HG03060 (cell line): ENCODE results near the gene CKAP4.

Experiments used
- ATAC-seq: cut with Tn5 transposase; IDR thresholded peaks from one replicate; pipeline ENCODE4 v1.9.1; 2021; ENCODE audit warnings: low read depth, moderate number of reproducible peaks; ENCODE audit not compliant: unreplicated experiment

CKAP4 gene

DNA sequence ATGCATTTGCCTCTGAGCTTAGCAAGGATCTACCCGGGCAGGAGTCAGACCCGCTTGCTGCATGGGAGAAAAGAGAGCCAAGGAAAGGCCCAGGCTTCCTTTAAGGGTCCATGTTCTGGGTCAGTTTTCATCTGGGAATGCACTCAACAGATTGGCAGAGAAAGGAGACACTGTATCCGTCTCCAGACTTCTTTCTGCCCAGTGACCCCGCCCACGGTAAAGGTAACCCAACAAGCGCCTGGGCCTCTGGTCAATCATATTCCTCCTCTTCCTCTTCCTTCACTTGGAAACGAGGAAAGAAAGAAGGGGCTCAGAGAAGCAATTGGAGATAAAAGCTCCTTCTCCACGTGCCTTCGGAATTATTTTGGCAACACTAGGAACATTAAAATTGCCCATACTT lies 27.6 kb upstream of the CKAP4 start:
- ATAC-seq: no peak

DNA sequence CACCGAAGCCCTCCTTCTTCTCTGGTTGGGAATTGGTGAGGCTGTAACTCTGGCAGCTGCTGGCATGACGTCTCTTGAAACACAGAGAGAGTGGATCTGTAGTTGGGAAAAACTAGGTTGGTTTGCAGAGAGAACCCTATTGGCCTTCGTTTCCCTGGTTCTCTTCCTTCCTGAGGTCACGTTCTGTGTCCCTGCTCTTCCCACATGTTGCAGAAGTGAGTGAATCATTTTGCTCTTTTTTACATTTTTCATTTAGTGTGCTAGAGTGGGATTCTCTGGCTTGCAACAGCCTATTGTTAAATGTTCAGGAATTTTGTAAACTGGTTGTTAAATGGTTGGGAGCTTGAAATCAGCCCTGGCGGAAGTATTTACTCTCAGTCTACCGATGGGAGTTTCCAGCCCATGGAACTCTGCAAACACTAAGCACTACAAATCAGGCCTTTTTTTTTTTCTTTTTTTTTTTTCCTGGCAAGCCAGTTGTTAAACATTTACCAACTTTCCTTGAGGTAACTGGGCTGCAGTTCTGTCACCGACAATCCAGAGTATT lies 26.8 kb upstream of the CKAP4 start:
- no peak for ATAC-seq

DNA sequence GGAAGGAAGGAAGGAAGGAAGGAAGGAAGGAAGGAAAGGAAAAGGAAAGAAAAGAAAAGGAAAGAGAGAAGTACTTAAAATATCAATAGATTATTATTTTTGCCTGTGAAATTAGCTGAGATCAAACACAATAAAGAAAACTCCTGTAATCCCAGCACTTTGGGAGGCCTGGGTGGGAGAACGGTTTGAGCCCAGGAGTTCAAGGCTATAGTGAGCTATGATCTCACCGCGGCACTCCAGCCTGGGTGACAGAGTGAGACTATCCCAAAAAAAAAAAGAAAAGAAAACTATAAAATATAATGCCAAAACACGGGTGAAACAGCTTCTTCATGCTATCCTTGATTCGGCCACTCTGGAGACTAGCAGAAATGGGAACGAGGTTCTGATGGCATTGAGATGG lies 26.2 kb upstream of the CKAP4 start:
- no peak for ATAC-seq

DNA sequence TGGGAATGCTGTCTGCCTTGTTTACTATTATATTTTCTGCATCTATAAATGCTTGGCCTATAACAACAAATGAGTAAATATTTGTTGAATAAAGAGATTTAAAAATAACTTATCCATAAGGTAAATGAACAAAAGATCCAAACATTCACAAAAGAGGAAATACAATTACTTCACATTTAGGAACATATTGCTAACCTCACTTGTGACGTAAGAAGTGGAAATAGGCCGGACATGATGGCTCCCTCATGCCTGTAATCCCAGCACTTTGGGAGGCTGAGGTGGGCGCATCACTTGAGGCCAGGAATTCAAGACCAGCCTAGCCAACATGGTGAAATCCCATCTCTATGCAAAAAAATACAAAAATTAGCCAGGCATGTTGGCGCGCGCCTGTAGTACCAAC lies 25.7 kb upstream of the CKAP4 start:
- ATAC-seq: no peak

DNA sequence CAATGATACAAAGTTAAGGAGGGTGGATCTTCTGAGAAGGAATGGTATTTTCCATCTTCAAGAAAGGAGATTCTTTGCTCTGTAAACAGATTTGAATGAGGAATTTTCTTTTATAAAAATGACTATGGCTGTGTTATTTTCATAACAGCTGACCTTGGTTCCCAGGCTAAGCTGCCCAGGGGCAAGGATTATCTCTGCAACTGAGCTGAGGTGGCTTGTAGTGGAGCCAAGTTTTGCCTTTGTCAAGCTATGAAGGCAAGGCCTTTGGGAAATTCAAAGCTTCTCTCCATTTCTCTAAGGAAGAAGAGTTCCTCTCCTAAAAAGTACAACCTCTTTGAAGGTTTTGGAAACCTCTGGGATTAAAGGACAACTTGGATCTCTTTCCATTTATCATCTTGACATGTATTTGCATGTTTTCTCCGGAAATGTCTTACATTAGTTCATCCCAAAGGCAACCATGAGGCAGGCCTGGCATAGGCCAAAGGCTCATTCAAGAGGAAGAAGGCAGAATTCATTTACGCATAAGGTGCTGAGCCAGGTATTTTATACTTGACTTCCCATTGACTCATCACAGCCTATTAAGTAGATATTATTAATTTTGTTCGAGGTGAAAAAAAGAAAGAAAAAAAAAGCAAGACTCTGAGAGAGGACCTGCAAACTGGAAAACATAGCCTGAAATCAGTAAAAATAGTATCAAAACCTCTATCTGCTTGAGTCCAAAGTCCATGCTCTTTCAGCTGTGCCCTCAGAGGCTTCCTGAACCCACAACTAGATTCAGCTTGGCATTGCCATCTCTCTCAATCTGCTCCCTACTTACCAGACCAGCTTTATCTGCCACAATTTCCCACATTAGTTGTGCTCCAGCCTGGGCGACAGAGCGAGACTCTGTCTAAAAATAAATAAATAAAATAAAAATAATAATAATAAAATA lies 24.0 kb upstream of the CKAP4 start:
- ATAC-seq: no peak

DNA sequence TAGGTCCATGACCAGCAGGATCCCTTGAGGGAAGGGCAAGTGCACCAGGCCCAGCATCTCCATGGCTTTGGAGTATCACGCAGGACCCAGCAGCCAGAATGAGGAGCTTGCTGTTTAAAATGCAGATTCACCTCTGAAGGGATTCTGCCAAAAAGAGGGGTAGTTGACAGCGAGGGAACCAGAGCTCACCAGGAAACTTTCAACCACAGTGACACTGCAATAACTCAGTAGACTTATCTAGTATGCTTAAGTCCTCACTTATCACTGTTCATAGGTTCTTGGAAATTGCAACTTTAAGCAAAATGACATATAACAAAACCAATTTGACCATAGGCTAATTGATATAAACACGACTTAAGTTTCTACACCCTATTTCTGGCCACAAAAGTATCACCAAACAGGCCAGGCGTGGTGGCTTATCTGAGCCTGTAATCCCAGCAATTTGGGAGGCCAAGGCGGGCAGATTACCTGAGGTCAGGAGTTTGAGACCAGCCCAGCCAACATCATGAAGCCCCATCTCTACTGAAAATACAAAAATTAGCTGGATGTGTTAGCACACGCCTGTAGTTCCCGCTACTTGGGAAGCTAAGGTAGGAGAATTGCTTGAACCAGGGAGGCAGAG lies 21.4 kb upstream of the CKAP4 start:
- no peak for ATAC-seq

DNA sequence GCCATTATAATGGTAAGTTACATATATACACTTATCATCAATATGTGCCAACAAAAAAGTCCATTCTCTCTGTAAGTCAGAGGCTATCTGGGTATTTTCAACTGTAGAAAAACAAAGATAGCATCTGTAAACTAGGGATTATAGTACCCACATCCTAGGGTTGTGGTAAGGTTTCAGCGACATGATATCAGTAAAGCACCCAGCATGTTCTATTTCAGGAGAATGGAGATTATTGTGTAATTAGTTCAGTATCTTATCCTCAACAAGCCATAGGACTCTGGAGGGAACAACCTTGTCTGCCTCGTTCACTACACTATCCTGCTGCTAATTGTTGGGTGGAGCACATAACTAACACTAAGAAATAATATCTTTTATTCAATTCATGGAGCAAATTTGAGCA lies 19.7 kb upstream of the CKAP4 start:
- ATAC-seq: no peak

DNA sequence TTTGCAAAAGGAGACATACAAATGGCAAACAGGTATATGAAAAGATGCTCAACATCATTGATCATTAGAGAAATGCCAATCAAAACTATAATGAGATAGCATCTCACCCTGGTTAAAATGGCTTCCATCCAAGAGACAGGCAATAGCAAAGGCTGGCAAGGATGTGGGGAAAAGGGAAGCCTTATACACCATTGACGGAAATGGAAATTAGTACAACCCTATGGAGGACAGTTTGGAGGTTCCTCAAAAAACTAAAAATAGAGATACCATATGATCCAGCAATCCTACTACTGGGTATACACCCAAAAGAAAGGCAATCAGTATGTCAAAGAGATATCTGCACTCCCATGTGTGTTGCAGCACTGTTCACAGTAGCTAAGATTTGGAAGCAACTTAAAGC lies 17.3 kb upstream of the CKAP4 start:
- no peak for ATAC-seq

DNA sequence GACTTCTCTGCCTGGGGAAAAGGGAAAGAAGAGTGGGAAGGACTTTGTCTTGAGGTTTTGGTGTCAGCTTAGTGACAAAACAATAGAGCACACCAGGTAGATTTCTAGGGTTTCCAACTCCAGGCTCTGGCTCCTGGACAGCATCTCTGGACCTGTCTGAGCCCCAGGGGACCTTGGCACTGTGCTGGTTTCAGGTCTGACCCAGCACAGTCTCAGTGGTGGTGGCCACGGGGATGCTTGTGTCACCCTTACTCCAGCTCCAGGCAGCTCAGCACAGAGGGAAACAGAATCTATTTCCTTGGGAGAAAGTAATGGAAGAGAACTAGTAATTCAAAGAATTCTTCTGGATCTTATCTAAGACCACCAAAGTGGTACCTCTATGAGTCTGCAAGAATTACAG lies 11.1 kb upstream of the CKAP4 start:
- ATAC-seq: no peak

DNA sequence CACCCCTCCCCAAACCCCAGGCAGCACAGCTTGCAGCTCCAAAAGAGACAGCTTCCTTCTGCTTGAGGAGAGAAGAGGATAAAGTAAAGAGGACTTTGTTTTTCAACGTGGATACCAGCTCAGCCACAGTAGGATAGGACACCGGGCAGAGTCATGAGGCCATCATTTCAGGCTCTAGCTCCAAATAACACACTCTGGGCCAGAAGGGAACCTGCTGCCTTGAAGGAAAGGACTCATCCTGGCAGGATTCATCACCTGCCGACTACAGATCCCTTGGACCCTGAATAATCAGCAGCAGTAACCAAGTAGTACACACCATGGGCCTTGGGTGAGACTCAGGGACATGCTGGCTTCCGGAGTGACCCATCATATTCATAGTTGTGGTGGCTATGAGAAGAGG lies 10.4 kb upstream of the CKAP4 start:
- no peak for ATAC-seq

DNA sequence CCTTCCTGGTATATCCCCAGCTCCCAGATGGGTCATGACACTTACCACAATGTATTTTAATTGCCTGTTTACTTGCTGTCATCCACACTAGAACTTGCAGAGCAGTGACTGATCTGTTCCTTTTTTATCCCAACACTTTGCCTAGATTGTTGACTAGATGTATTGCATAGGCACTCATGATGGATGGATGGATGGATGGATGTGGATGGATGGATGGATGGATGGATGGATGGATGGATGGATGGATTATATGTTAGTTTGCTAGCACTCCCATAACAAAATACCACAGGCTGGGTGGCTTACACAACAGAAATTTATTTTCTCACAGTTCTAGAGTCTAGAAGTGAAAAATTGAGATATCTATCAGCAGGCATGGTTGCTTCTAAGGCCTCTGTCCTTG lies 8.7 kb upstream of the CKAP4 start:
- no peak for ATAC-seq

DNA sequence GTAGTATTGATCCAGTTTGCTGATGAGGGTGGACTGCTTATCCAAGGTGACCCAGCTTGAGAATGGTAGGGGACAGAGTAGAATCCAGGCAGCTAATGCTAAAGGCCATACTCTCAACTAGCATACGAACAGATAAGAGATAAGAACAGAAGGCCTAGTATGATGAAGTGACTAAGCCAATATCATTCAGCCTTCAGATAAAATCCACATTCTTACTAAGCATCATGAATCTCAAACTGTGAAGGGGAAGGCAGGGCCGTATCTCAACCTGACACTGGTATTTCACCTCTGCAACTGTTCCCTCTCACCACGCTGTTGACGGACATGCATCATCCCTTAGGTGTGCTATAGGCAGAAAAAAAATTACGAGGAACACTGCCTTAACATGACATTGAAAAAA lies 8.1 kb upstream of the CKAP4 start:
- no peak for ATAC-seq

DNA sequence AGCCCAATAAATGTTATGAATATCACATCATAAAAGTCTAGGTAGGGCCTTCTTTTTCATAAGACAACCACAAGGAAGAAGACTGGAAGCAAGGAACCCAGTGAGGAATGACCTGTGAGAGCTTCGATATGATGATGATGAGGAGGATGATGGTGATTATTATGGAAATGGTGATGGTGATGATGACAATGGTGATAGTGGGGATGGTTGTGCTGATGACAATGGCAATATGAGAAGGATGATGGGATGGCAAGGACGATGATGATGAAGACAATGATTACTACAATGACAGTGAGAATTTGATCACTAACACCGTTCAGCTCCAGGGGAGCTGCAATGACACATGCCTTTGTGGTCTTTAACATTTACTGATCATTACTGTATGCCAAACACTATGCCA lies 7.7 kb upstream of the CKAP4 start:
- ATAC-seq: no peak

DNA sequence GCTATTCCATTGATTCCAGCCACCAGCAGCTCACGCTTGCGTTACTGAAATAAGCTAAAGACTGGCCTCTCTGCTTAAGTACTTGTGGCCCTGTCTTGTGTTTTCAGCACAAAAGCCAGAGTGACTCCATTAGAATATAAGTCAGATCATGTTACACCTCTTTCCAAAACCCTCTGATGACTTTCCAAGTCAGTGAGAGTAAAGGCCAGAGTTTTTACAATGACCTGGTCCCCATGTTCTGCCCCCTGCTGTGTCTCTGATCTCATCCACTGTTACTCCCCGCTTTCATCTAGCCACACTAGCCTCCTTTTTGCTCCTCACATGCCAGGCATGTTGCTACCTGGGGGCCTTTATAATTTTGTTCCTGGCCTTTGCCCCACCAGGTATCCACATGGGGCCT lies 6.9 kb upstream of the CKAP4 start:
- no peak for ATAC-seq

DNA sequence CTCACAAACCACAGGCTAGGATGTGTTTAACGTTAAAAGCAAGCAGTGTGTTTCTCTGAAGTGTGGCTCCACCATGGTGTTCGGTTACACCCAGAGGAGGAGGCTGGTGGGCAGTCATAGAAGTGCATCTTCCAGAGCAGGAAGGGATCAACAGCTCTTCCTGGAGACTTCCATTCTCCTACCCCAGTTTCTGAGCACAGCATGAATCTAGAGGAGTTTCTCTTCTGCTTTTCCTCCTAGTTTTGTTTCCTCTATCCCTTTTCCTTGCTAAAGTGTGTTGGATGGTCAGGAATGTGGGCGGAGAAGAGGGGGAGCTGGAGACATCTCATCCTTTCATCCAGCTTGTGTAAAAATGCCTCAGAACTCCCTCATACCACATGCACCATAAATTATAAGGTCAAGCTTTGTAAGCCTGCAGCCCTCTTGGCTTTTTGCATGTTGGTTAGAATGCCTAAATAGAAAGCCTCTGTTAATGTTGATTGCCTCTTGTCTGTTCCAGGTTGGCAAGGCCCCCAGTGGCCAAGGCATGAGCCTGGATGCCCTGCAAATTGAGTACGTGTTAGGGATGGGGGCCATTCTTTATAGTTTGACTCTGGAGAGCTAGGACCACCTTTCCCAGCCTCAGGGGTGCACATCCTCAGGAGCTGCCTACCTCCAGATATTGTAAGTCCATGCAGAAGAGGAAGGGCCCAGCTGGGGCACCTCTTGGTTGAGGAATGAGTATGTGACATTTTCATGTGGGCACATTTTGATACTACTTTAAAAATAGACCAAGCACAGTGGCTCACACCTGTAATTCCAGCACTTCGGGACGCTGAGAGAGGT lies 4.0 kb upstream of the CKAP4 start:
- no peak for ATAC-seq

DNA sequence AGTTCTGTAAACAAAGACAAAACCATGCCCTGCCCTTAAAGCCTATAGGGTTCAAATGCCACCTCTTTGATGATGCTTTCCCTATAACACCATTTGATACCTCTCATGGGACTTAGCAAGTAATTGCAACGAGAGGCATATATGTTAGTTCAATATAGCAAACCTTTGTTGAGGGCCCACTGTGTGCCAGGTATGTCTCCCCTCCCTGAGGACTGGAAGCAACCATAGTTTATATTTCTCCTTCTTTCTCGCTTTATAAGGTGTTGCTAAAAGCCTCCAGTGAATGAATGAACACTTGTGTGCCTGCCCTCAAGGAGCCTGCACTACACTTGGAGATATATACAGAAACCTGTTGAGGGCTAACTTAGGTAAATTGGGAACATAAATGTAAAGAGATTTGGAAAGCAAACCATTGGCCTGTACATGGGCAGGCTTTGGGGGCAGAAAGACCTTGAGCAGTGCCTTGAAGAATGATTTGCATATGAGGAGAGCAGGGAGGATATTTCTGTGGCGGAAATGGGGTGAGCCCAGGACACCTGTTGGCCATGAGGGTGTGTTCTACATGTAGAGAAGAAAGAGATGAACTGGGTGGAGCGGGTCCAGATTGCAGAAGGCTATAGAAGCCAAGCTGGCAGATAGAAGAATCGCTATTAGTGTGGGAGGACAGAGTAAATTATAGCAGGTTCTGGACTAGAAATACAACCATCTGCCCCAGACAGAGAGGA lies 1.8 kb upstream of the CKAP4 start:
- ATAC-seq: peak; percentile 83

DNA sequence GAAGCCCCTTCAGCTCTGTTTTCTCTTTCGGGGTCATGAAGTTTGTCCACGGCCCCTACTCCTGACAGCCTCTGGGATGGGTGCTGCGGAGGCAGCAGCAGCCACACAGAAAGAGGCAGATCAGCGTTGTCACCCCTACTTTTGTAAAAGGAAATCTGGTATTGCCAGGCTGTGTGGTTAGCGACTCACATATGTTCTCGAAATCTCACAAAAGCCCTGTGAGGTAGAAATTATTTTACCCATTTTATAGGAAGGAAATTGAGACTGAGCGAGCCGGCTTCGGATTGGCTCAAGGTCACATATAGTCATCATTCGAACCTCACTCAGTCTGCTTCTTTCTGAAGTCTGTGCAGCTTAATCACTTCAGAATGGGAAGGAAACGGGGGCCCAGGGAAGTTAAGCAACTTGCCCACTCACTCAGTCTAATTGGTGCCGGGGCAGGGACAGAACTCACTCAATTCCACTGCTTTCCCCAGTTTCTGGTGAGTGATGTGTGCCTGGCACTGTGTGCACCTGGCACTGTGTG lies 1.1 kb upstream of the CKAP4 start:
- ATAC-seq: no peak

DNA sequence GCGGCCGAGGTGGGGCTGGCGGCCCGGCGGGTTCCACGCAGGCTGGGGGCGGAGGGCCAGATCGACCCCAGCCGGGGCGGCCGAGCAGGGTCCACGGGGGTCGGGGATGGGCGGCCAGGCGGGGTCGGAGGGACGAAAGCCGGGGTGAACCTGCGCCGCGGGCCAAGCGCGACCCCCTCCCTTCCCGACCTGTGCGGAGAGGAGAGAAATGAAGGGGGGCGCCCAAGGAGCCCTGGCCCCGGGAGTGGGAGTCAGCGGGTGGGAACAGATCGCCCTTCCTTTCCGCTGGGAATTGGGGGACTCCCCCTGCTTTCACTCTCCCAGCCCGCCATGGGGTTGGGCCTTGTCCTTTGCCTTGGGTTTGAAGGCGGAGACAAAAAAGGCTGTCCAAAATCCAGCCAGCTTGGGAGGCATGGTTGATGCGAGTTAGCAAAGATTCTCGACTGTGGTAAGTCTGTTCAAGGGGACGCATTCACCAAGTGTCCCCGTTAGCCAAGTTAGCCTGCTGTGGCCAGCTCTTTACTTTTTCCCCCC lies 559 bp upstream of the CKAP4 start:
- no peak for ATAC-seq

DNA sequence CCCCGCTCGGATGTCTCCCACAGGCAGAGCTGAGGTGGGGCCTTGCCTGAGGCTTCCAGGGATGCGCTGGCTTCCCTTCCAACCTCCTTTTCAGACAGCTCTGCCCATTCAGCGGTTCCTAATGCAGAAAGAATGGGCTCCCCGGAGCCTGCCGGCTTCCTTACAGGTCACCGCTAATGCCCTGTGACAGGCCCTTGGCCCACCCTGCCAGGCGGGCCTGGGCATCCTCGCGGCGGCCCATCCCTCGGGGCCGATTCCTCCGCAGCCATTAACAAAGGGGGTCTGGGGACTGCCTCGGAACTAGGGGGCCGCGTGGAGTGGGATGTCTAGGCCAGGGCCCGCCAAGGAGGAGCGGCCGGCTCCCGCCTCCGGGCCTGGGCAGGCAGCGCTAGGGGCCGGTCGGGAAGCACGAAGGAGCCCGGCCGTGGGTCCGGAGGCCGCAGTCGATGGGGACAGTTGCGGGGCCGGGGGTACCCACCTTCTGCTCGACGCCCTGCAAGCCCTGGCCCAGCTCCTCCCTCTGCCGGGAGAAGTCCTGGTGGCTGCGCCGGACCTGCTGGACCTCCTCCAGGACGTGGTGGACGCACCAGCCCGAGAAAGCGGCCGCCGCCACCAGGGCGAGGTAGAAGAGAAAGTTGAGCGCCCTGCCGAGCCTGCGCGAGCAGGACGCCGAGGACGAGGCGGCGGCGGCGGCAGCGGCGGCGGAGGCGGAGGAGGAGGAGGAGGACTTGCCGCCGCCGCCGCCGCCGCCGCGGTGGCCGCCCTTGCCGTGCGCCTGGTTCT lies 738 bp downstream of the CKAP4 start:
- ATAC-seq: no peak
